ENCODE results near the gene SIN3A. TPM values are rescaled to one million over a fixed set of nuclear protein-coding genes. Genes with fewer than 3 reads are reported as not detected.

SIN3A gene
- total RNA-seq, 1 donor from 2014 or later: 65.2 TPM

DNA sequence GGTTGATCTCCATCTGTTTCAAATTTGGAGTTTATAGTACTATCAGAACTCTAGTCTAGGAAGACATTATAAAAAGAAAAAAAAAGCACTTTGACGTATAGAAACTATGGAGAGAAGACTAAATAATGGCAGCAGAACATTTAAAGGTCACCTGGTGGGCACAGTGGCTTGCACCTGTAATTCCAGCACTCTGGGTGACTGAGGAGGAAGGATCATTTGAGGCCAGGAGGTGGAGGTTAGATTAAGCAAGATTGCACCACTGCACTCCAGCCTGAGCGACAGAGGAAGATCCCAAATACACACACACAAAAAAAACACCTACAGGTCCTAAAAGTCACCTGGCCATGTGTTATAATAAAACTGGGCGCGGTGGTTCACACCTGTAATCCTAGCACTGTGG, 13.8 kb downstream of the SIN3A start:
- Mint-ChIP-seq H3K4me1 (ENCODE audit: unreplicated experiment) (peaks cover 6% of the 10 kb centered on the region), H3K36me3 (ENCODE audit: unreplicated experiment) (peaks cover 14% of the 10 kb centered on the region), H3K4me3 (ENCODE audit: unreplicated experiment) (no peak overlapping the region), H3K9me3 (ENCODE audit: unreplicated experiment) (no peaks in the 10 kb centered on the region), H3K27ac (ENCODE audit: unreplicated experiment) (peak overlapping the region; percentile 0), H3K27me3 (ENCODE audit: unreplicated experiment) (no peaks in the 10 kb centered on the region)
- DNase-seq (ENCODE audit: extremely low spot score, unreplicated experiment): no peak
- TF ChIP-seq, protein P1, sequence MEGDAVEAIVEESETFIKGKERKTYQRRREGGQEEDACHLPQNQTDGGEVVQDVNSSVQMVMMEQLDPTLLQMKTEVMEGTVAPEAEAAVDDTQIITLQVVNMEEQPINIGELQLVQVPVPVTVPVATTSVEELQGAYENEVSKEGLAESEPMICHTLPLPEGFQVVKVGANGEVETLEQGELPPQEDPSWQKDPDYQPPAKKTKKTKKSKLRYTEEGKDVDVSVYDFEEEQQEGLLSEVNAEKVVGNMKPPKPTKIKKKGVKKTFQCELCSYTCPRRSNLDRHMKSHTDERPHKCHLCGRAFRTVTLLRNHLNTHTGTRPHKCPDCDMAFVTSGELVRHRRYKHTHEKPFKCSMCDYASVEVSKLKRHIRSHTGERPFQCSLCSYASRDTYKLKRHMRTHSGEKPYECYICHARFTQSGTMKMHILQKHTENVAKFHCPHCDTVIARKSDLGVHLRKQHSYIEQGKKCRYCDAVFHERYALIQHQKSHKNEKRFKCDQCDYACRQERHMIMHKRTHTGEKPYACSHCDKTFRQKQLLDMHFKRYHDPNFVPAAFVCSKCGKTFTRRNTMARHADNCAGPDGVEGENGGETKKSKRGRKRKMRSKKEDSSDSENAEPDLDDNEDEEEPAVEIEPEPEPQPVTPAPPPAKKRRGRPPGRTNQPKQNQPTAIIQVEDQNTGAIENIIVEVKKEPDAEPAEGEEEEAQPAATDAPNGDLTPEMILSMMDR (IDR thresholded peaks at IDR 0.05): no peak

DNA sequence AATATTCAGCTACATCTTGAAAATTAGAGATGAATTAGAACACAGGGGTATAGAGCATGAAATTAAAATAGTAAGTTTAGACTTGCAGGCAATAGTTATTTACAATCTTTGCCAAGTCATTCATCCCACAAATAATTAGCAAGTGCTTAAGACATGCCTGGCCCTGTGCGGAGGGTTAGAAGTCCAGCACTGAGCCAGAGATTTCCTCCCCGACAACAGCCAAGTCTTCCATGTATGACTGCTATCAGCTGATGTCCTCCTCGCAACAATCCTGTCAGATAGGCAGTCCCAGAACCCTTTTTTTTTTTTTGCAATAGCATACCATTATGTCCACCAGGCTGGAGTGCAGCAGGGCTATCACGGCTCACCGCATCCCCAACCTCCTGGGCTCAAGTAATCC, 14.6 kb downstream of the SIN3A start:
- H3K4me1 Mint-ChIP-seq (ENCODE audit: unreplicated experiment): peaks cover 6% of the 10 kb centered on the region
- H3K9me3 Mint-ChIP-seq (ENCODE audit: unreplicated experiment): no peaks in the 10 kb centered on the region
- no peak for DNase-seq (ENCODE audit: extremely low spot score, unreplicated experiment)
- peak overlapping the region; percentile 59 for H3K27ac Mint-ChIP-seq (ENCODE audit: unreplicated experiment)
- TF ChIP-seq, protein P1 (IDR thresholded peaks at IDR 0.05): no peak
- no peaks in the 10 kb centered on the region for H3K27me3 Mint-ChIP-seq (ENCODE audit: unreplicated experiment)
- H3K36me3 Mint-ChIP-seq (ENCODE audit: unreplicated experiment): peaks cover 14% of the 10 kb centered on the region
- no peak overlapping the region for H3K4me3 Mint-ChIP-seq (ENCODE audit: unreplicated experiment)

DNA sequence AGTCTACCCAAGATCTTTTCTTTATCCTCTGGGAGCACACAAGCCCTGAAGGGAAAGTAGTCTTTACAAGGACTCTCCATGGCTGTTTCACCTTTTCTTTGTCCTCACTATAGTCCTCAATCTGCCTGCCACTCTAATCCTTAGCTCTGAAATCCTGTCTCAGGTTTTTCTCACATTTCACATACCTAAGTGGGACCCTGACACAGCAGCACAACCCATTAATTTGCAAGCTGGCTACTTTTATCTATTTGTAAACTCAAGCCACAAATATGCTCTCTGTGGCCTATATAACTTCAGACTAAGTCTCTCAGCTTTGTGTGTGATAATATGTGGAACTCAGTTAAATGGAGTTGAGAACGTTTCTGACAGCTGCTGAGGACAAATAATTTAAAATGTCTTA, 19.8 kb downstream of the SIN3A start:
- Mint-ChIP-seq H3K4me1 (ENCODE audit: unreplicated experiment) (no peaks in the 10 kb centered on the region), H3K4me3 (ENCODE audit: unreplicated experiment) (no peak overlapping the region), H3K27me3 (ENCODE audit: unreplicated experiment) (no peaks in the 10 kb centered on the region), H3K9me3 (ENCODE audit: unreplicated experiment) (no peaks in the 10 kb centered on the region), H3K36me3 (ENCODE audit: unreplicated experiment) (peaks cover 22% of the 10 kb centered on the region), H3K27ac (ENCODE audit: unreplicated experiment) (no peak overlapping the region)
- TF ChIP-seq, protein P1 (IDR thresholded peaks at IDR 0.05): no peak
- no peak for DNase-seq (ENCODE audit: extremely low spot score, unreplicated experiment)

DNA sequence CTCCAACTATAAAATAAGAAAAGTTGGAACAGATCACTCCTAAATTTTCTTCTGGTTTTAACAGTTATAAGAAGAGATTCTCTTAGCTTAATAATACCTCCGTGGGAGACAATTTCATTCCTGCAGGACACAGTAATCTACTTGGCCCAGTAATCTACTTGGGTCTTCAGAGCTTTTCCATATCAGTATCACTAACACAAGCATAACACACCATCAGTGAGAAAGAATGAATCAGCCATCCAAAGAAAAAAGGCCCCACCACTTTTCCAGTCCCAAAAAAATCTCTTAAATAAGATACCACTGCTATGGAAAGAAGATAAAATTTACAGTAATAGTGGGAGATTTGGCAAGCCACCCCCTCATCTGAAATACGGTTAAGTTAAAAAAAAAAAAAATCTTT, 20.2 kb downstream of the SIN3A start:
- no peak for DNase-seq (ENCODE audit: extremely low spot score, unreplicated experiment)
- Mint-ChIP-seq H3K27ac (ENCODE audit: unreplicated experiment) (no peak overlapping the region), H3K9me3 (ENCODE audit: unreplicated experiment) (no peaks in the 10 kb centered on the region), H3K4me1 (ENCODE audit: unreplicated experiment) (no peaks in the 10 kb centered on the region), H3K36me3 (ENCODE audit: unreplicated experiment) (peaks cover 20% of the 10 kb centered on the region), H3K4me3 (ENCODE audit: unreplicated experiment) (no peak overlapping the region), H3K27me3 (ENCODE audit: unreplicated experiment) (no peaks in the 10 kb centered on the region)
- TF ChIP-seq, protein P1 (IDR thresholded peaks at IDR 0.05): no peak

DNA sequence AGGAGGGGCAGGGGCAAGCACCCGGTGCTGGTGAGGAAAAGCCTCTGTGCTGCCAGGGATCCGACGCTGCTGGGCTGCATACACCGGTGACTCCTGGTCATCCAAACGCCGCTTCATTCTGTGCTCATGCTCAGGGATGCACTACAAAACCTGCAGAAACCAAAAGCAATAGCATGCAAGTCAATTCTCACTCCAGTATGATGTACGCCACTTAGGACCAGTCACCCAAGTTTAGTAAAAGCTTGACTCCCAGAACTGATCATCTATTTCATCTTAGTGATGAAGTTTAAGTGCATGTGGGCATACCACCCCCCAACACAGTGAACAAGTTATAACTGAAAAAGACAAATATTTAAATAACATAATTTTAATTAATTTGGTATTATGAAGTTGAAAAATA, 21.2 kb downstream of the SIN3A start:
- TF ChIP-seq, protein P1 (IDR thresholded peaks at IDR 0.05): no peak
- Mint-ChIP-seq H3K9me3 (ENCODE audit: unreplicated experiment) (no peaks in the 10 kb centered on the region), H3K4me3 (ENCODE audit: unreplicated experiment) (no peak overlapping the region), H3K27ac (ENCODE audit: unreplicated experiment) (no peak overlapping the region), H3K4me1 (ENCODE audit: unreplicated experiment) (no peaks in the 10 kb centered on the region), H3K27me3 (ENCODE audit: unreplicated experiment) (no peaks in the 10 kb centered on the region), H3K36me3 (ENCODE audit: unreplicated experiment) (peaks cover 18% of the 10 kb centered on the region)
- DNase-seq (ENCODE audit: extremely low spot score, unreplicated experiment): no peak
